CD14-positive monocyte (primary cell): Measurements from ENCODE around the gene KLHL4. TPM values are rescaled to one million over a fixed set of nuclear protein-coding genes. Genes with fewer than 3 reads are reported as not detected.

Source experiments
- DNase-seq, 3 donors: peaks; one replicate each; pipeline ENCODE4 v3.0.0-alpha.2; 2011 to 2022
- H2AFZ ChIP-seq: 2 replicates; pipeline ENCODE4 v1.6.0; 2012; ENCODE audit warnings: mild to moderate bottlenecking, low read depth, low read length, inconsistent platforms; ENCODE audit not compliant: insufficient read depth, poor library complexity, severe bottlenecking
- H3K27ac ChIP-seq, 2 donors: 1 replicate in 1 of 2; 2 replicates in 1 of 2; pipeline ENCODE4 v1.5.1; 2012 to 2013; ENCODE audit warnings: low read length in 2 of 2, control low read depth in 1 of 2, inconsistent platforms in 1 of 2, low read depth in 1 of 2, mild to moderate bottlenecking in 1 of 2
- H3K27me3 ChIP-seq, 2 donors: one replicate each; pipeline versions ENCODE4 v1.6.0 to v1.6.1; 2011 to 2013; ENCODE audit warnings: low read length in 2 of 2; ENCODE audit not compliant: control insufficient read depth in 2 of 2, insufficient read depth in 2 of 2
- H3K36me3 ChIP-seq, 2 donors: replicated peaks in 1 of 2; 1 replicate in 1 of 2; 2 replicates in 1 of 2; pipeline versions ENCODE4 v1.5.1 to v1.6.1; 2012 to 2013; ENCODE audit warnings: low read length in 2 of 2, control low read depth in 1 of 2, inconsistent platforms in 1 of 2, mild to moderate bottlenecking in 1 of 2; ENCODE audit not compliant: insufficient read depth in 2 of 2, control insufficient read depth in 1 of 2
- H3K4me1 ChIP-seq, 2 donors: 1 replicate in 1 of 2; 2 replicates in 1 of 2; pipeline versions ENCODE4 v1.5.1 to v1.6.1; 2012 to 2013; ENCODE audit warnings: low read length in 2 of 2, control low read depth in 1 of 2, inconsistent platforms in 1 of 2, mild to moderate bottlenecking in 1 of 2, moderate library complexity in 1 of 2; ENCODE audit not compliant: insufficient read depth in 2 of 2, control insufficient read depth in 1 of 2
- H3K4me2 ChIP-seq: replicated peaks from 2 replicates; pipeline ENCODE3; 2012; ENCODE audit warnings: low read length, moderate library complexity, mild to moderate bottlenecking; ENCODE audit not compliant: poor library complexity, severe bottlenecking; ENCODE audit errors: extremely low read depth
- H3K4me3 ChIP-seq, 3 experiments: fragments of 200-600 bp in 1 of 3; sonication (generic) in 1 of 3; replicated peaks in 1 of 3; 1 replicate in 2 of 3; 2 replicates in 1 of 3; pipeline ENCODE4 v1.5.1; 2011 to 2013; ENCODE audit warnings: low read length in 3 of 3, mild to moderate bottlenecking in 3 of 3, control low read depth in 2 of 3, low read depth in 2 of 3, inconsistent platforms in 1 of 3, moderate library complexity in 1 of 3
- H3K79me2 ChIP-seq: 2 replicates; pipeline ENCODE4 v1.6.0; 2012; ENCODE audit warnings: mild to moderate bottlenecking, control low read depth, inconsistent platforms, low read length, moderate library complexity; ENCODE audit not compliant: insufficient read depth
- H3K9ac ChIP-seq: 2 replicates; pipeline ENCODE4 v1.6.0; 2017; ENCODE audit warnings: low read length, mild to moderate bottlenecking; ENCODE audit not compliant: insufficient read depth, poor library complexity, severe bottlenecking
- H3K9me3 ChIP-seq, 2 donors: replicated peaks in 1 of 2; 1 replicate in 1 of 2; 2 replicates in 1 of 2; pipeline versions ENCODE4 v1.5.1 to v1.6.1; 2012 to 2013; ENCODE audit warnings: low read length in 2 of 2, control low read depth in 1 of 2; ENCODE audit not compliant: control insufficient read depth in 1 of 2, insufficient read depth in 1 of 2
- H4K20me1 ChIP-seq: 2 replicates; pipeline ENCODE4 v1.6.0; 2012; ENCODE audit warnings: mild to moderate bottlenecking, low read length, control low read depth, moderate library complexity; ENCODE audit not compliant: insufficient read depth
- H3K27ac Mint-ChIP-seq, 7 donors: one replicate each; pipeline ENCODE4 v1.8.0; 2020; ENCODE audit warnings: mild to moderate bottlenecking in 7 of 7, mixed read lengths in 7 of 7, moderate library complexity in 6 of 7, inconsistent platforms in 2 of 7
- H3K27me3 Mint-ChIP-seq, 3 donors: one replicate each; pipeline ENCODE4 v1.8.0; 2021 to 2022; ENCODE audit warnings: low read depth in 3 of 3, mild to moderate bottlenecking in 3 of 3, mixed read lengths in 3 of 3, moderate library complexity in 3 of 3, inconsistent platforms in 1 of 3
- H3K36me3 Mint-ChIP-seq, 2 donors: one replicate each; pipeline ENCODE4 v1.8.0; 2020; ENCODE audit warnings: mixed read lengths in 2 of 2, inconsistent platforms in 1 of 2, mild to moderate bottlenecking in 1 of 2
- H3K4me1 Mint-ChIP-seq: one replicate; pipeline ENCODE4 v1.8.0; 2020; ENCODE audit warnings: mild to moderate bottlenecking, mixed read lengths
- H3K4me3 Mint-ChIP-seq, 2 donors: one replicate each; pipeline ENCODE4 v1.8.0; 2020; ENCODE audit warnings: mild to moderate bottlenecking in 2 of 2, mixed read lengths in 2 of 2, moderate library complexity in 1 of 2
- H3K9me3 Mint-ChIP-seq, 7 donors: one replicate each; pipeline ENCODE4 v1.8.0; 2020 to 2022; ENCODE audit warnings: mixed read lengths in 7 of 7, mild to moderate bottlenecking in 6 of 7, moderate library complexity in 6 of 7, inconsistent platforms in 2 of 7
- CTCF ChIP-seq: fragments of 200-600 bp; IDR thresholded peaks from one replicate; pipeline ENCODE4 v1.8.0; 2022; ENCODE audit warnings: antibody characterized with exemption, mild to moderate bottlenecking
- WGBS: methylation state at CpG from one replicate; pipeline ENCODE4 v1.1.5; 2013; ENCODE audit warnings: missing lambda C conversion rate; ENCODE audit not compliant: insufficient coverage; 5-methylcytosine and 5-hydroxymethylcytosine counted together
- intact Hi-C, 2 donors: fragments of 100-400 bp; cut with micrococcal nuclease; formaldehyde crosslinking; loops; one replicate each; pipeline versions ENCODE4 v1.15.0 to v1.15.1; 2023
- polyA plus RNA-seq, 3 donors: library from polyadenylated mRNA; depleted of rRNA in 1 of 3; unstranded in 2 of 3; stranded (reverse) in 1 of 3; fragments of 300-500 nt in 2 of 3; fragments of >200 nt in 1 of 3; fragmentation: Illumina TruSeq in 2 of 3; gene quantifications; 1 replicate in 2 of 3; 2 replicates in 1 of 3; pipeline ENCODE4 v1.2.3, GENCODE V29; 2012 to 2021

The KLHL4 gene
- polyA plus RNA-seq, 3 donors: not detected

GRCh38 chrX:87489071-87489470 lies 28.5 kb upstream of the KLHL4 start:
- no peaks in the 10 kb centered on the region for H3K27me3 Mint-ChIP-seq
- Histone ChIP-seq H3K36me3 (no peaks in the 10 kb centered on the region), H3K79me2 (no peaks in the 10 kb centered on the region), H3K27me3 (no peaks in the 10 kb centered on the region), H3K4me2 (no peak overlapping the region), H2AFZ (no peak overlapping the region), H3K4me1 (no peaks in the 10 kb centered on the region), H3K9ac (no peak overlapping the region), H3K4me3 (no peak overlapping the region), H4K20me1 (no peaks in the 10 kb centered on the region), H3K9me3 (no peaks in the 10 kb centered on the region), H3K27ac (no peak overlapping the region)
- no peaks in the 10 kb centered on the region for H3K9me3 Mint-ChIP-seq
- no CpG with 5 or more reads among the region's 2 CpGs for WGBS
- no peak overlapping the region for H3K27ac Mint-ChIP-seq
- no peak for TF ChIP-seq CTCF
- H3K4me1 Mint-ChIP-seq: no peaks in the 10 kb centered on the region
- intact Hi-C loops: no loop called here
- no peaks in the 10 kb centered on the region for H3K36me3 Mint-ChIP-seq
- no peak for DNase-seq
- H3K4me3 Mint-ChIP-seq: no peak overlapping the region

GRCh38 chrX:87515836-87516235 lies 1.8 kb upstream of the KLHL4 start:
- H3K36me3 ChIP-seq: no peaks in the 10 kb centered on the region
- no peak for DNase-seq
- H4K20me1 ChIP-seq: no peaks in the 10 kb centered on the region
- Mint-ChIP-seq H3K27me3 (peaks cover 0 to 2% (median 1%) of the 10 kb centered on the region in 3 donors), H3K36me3 (no peaks in the 10 kb centered on the region), H3K4me1 (no peaks in the 10 kb centered on the region), H3K27ac (no peak overlapping the region), H3K4me3 (no peak overlapping the region), H3K9me3 (no peaks in the 10 kb centered on the region)
- no peaks in the 10 kb centered on the region for H3K4me1 ChIP-seq
- intact Hi-C loops: no loop called here
- no peak overlapping the region for H3K4me3 ChIP-seq
- no peak overlapping the region for H3K4me2 ChIP-seq
- H3K79me2 ChIP-seq: no peaks in the 10 kb centered on the region
- H3K9ac ChIP-seq: no peak overlapping the region
- no peaks in the 10 kb centered on the region for H3K9me3 ChIP-seq
- WGBS: no CpG with 5 or more reads among the region's 1 CpG
- no peak overlapping the region for H2AFZ ChIP-seq
- TF ChIP-seq CTCF: no peak
- H3K27ac ChIP-seq: no peak overlapping the region
- H3K27me3 ChIP-seq: no peaks in the 10 kb centered on the region
